HT1080 (cell line): ENCODE measurements around the gene CASTOR2. TPM values are rescaled to one million over a fixed set of nuclear protein-coding genes. Genes with fewer than 3 reads are reported as not detected.
"Not testable (repeated sequence)": the region's sequence is repeated elsewhere in the genome, so short reads cannot be mapped to it uniquely, and the experiment has no call there.

Experiments used
- DNase-seq: peaks from one replicate; pipeline ENCODE4 v3.0.0-alpha.2; 2015; ENCODE audit warnings: low read depth
- polyA plus RNA-seq, 2 experiments: library from polyadenylated mRNA; depleted of rRNA; stranded (reverse); fragments of >200 nt; gene quantifications; 2 replicates each; pipeline ENCODE4 v1.2.3, GENCODE V29; 2015
- total RNA-seq: library from RNA; depleted of rRNA; stranded (reverse); fragments of >200 nt; shearing (Covaris generic); gene quantifications from 2 replicates; pipeline ENCODE4 v1.2.3, GENCODE V29; 2014; rRNA removed

Gene CASTOR2
- total RNA-seq, result 1.5 and 2.0 TPM in 2 replicates
- polyA plus RNA-seq (2015; cell fraction: cytosol; rRNA removed), result 1.7 and 2.3 TPM in 2 replicates
- polyA plus RNA-seq (2015; cell fraction: nucleus; rRNA removed), result 1.6 and 3.0 TPM in 2 replicates

GRCh38 chr7:74964511-74965119, at the start of gene CASTOR2:
TSS of gene CASTOR2 (plus strand) at chr7:74964705. CDS start at chr7:74964986, 281 bp downstream.
- not testable (repeated sequence) for DNase-seq

GRCh38 chr7:74922321-74922890, 42.1 kb upstream of the CASTOR2 start:
- not testable (repeated sequence) for DNase-seq

GRCh38 chr7:74923644-74924043, 40.9 kb upstream of the CASTOR2 start:
- not testable (repeated sequence) for DNase-seq

GRCh38 chr7:74926968-74927367, 37.5 kb upstream of the CASTOR2 start:
- DNase-seq, result not testable (repeated sequence)

GRCh38 chr7:74931563-74932328, 32.8 kb upstream of the CASTOR2 start:
- DNase-seq, result not testable (repeated sequence)

GRCh38 chr7:74939429-74939828, 25.1 kb upstream of the CASTOR2 start:
- DNase-seq, result not testable (repeated sequence)

GRCh38 chr7:74941302-74942069, 23.0 kb upstream of the CASTOR2 start:
- not testable (repeated sequence) for DNase-seq

- not testable (repeated sequence) for DNase-seq
Measured at GRCh38 chr7:74943923-74944322, 20.6 kb upstream of the CASTOR2 start.

- DNase-seq, result not testable (repeated sequence)
Measured at GRCh38 chr7:74947741-74948140, 16.8 kb upstream of the CASTOR2 start.

- DNase-seq, result not testable (repeated sequence)
Measured at GRCh38 chr7:74953774-74954173, 10.7 kb upstream of the CASTOR2 start.

- not testable (repeated sequence) for DNase-seq
Measured at GRCh38 chr7:74958328-74958727, 6.2 kb upstream of the CASTOR2 start.

GRCh38 chr7:74963704-74964510, 598 bp upstream of the CASTOR2 start:
- DNase-seq, result not testable (repeated sequence)

- DNase-seq, result not testable (repeated sequence)
Measured at GRCh38 chr7:74966208-74966854, 1.8 kb downstream of the CASTOR2 start.

GRCh38 chr7:74966909-74967308, 2.4 kb downstream of the CASTOR2 start:
- not testable (repeated sequence) for DNase-seq

- not testable (repeated sequence) for DNase-seq
Measured at GRCh38 chr7:74971431-74971830, 6.9 kb downstream of the CASTOR2 start.

GRCh38 chr7:74972377-74972776, 7.9 kb downstream of the CASTOR2 start:
- not testable (repeated sequence) for DNase-seq

- DNase-seq, result not testable (repeated sequence)
Measured at GRCh38 chr7:74975959-74976358, 11.5 kb downstream of the CASTOR2 start.

GRCh38 chr7:74977523-74977922, 13.0 kb downstream of the CASTOR2 start:
- not testable (repeated sequence) for DNase-seq

- DNase-seq, result not testable (repeated sequence)
Measured at GRCh38 chr7:74988436-74988835, 23.9 kb downstream of the CASTOR2 start.

GRCh38 chr7:74993121-74993520, 28.6 kb downstream of the CASTOR2 start:
- no peak for DNase-seq
